ENCODE measurements around the gene TACSTD2.

DNA sequence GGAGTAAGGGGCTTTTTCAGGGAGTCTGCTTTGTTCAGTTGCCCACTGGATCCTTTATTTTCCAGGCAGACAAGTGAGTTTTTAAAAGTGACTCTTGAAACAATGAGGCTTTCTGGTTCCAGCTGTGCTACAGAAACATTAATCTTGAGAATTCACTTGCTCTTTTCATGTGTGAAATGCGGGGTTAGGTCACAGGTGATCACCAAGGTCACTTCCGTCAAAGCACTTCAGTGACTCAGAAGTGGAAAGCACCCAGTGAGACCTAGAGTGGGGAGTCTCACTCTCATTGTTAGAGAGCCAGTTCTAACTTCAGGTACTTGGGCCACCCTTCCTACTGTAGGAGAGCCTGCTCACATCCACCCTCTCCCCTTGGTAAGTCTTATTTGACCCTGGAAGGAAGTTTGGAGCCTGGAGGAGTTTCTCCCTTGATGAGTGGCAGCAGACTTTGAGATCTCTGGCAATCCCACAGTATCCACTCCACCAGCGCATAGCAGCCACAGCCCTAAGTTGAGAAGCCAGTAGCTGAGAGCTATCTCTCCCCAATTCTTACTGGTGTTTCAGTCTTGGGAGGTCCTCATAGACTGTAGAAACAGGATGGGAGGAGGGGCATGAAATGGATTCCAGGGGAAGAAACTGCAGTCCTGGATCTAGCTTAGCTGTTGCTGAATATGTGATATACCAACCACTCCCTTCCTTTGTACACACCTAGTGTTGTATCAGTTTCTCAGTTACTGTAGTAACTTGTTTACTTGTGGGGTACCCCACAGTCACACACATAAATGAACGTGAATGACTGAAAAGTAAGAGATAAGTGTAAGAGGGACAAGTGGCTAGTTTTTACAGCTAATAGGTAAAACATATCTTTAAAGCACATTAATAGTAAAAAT is 3.1 kb downstream of the TACSTD2 start:
- TF ChIP-seq GATA3 (IDR thresholded peaks at IDR 0.05; ENCODE audit: low read depth, low read length): no peak
- no peak for TF ChIP-seq GATA2 (IDR thresholded peaks at IDR 0.05; ENCODE audit: low read depth, low read length)
